ENCODE measurements around the gene UBA6. TPM values are rescaled to one million over a fixed set of nuclear protein-coding genes. Genes with fewer than 3 reads are reported as not detected.
A peak's percentile ranks its signal among the peaks of the same experiment; 100 is the strongest.

The UBA6 gene
- total RNA-seq, 2 donors from 2014 or later, result 56.0 to 130 TPM

GRCh38 chr4:67575232-67576058 lies 125.5 kb downstream of the UBA6 start:
- intact Hi-C loops (cut with DNase I), result no loop called here

DNA sequence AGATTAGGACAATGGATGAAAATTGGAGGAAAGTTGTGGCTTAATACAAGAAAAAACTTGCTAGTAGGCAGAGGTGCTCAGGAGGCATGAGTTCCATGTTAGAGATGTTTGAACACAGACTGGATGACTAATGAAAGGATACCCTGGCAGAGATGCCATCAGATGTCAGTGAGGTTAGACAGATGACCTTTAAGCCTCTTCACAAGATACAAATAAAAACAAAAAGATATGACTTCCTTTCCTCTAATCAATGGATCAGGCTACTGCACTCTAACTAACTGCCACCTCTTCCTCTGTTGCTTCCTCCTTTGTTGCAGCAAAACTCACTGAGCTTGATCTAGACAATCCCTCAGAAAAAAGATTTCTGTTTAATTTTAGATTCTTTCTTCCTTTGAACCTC lies 127.8 kb downstream of the UBA6 start:
- no peak for DNase-seq (ENCODE audit: low spot score)
- Histone ChIP-seq H3K27ac (no peak overlapping the region), H3K36me3 (no peaks in the 10 kb centered on the region), H3K9me3 (no peaks in the 10 kb centered on the region), H3K27me3 (replicated peaks; ENCODE audit: insufficient read depth) (no peaks in the 10 kb centered on the region), H3K4me1 (replicated peaks) (no peaks in the 10 kb centered on the region), H3K4me3 (no peak overlapping the region)
- intact Hi-C loops (cut with DNase I), result no loop called here
- TF ChIP-seq POLR2A (IDR thresholded peaks at IDR 0.05), result no peak
- TF ChIP-seq, protein P1, sequence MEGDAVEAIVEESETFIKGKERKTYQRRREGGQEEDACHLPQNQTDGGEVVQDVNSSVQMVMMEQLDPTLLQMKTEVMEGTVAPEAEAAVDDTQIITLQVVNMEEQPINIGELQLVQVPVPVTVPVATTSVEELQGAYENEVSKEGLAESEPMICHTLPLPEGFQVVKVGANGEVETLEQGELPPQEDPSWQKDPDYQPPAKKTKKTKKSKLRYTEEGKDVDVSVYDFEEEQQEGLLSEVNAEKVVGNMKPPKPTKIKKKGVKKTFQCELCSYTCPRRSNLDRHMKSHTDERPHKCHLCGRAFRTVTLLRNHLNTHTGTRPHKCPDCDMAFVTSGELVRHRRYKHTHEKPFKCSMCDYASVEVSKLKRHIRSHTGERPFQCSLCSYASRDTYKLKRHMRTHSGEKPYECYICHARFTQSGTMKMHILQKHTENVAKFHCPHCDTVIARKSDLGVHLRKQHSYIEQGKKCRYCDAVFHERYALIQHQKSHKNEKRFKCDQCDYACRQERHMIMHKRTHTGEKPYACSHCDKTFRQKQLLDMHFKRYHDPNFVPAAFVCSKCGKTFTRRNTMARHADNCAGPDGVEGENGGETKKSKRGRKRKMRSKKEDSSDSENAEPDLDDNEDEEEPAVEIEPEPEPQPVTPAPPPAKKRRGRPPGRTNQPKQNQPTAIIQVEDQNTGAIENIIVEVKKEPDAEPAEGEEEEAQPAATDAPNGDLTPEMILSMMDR (IDR thresholded peaks at IDR 0.05), result no peak
- TF ChIP-seq POLR2AphosphoS5 (IDR thresholded peaks at IDR 0.05), result no peak

More at GRCh38 chr4:67575232-67576058, 125.5 kb downstream of the UBA6 start:
- Histone ChIP-seq H3K4me3 (no peak overlapping the region), H3K4me1 (replicated peaks) (no peaks in the 10 kb centered on the region), H3K27me3 (replicated peaks; ENCODE audit: insufficient read depth) (no peaks in the 10 kb centered on the region), H3K27ac (peak overlapping the region in 1 of 2 donors; percentile 21), H3K36me3 (no peaks in the 10 kb centered on the region), H3K9me3 (no peaks in the 10 kb centered on the region)
- DNase-seq (ENCODE audit: low spot score), result no peak
- TF ChIP-seq, protein P1 (IDR thresholded peaks at IDR 0.05), result no peak
- TF ChIP-seq POLR2A (IDR thresholded peaks at IDR 0.05) (no peak), POLR2AphosphoS5 (IDR thresholded peaks at IDR 0.05) (no peak)
- 36% methylated on average over 13 of the region's 13 CpGs for WGBS

DNA sequence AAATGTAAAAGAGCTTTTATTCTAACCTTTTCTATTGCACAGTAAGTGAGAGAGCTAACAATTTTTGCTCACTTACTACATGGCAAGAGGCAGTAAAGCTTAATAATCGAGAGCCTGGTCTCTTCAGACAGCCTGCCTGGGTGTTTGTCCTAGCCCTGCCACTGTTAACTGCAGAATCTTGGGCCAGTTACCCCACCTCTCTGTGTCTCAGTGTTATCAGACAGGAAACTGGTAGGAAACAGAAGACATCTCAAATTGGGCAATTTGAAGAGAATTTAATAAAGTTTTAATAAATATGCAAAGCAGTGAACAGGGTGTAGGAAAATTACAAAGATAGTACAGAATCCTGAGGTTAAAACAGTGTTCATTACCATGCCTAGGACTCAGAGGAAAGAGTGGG lies 129.0 kb downstream of the UBA6 start:
- WGBS, result 17% methylated on average over 1 of the region's 1 CpG
- intact Hi-C loops (cut with DNase I), result no loop called here

DNA sequence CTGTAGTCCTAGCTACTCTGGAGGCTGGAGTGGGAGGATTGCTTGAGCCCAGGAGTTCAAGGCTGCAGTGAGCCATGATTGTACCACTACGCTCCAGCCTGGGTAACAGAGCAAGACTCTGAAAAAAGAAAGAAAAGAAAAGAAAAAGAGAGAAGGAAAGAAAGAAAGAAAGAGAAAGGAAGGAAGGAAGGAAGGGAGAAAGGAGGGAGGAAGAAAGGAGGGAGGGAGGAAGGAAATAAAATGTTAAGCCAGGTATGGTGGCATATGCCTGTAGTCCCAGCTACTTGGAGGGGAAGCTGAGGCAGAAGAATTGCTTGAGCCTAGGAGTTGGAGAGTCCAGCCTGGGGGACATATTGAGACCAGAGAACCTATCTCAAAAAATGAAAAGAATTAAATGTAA lies 130.4 kb downstream of the UBA6 start:
- Histone ChIP-seq H3K4me1 (replicated peaks) (no peaks in the 10 kb centered on the region), H3K27me3 (replicated peaks; ENCODE audit: insufficient read depth) (no peaks in the 10 kb centered on the region), H3K9me3 (no peaks in the 10 kb centered on the region), H3K27ac (no peak overlapping the region), H3K4me3 (no peak overlapping the region), H3K36me3 (no peaks in the 10 kb centered on the region)
- intact Hi-C loops (cut with DNase I), result no loop called here
- TF ChIP-seq POLR2A (IDR thresholded peaks at IDR 0.05) (no peak), POLR2AphosphoS5 (IDR thresholded peaks at IDR 0.05) (no peak)
- TF ChIP-seq, protein P1 (IDR thresholded peaks at IDR 0.05), result no peak
- DNase-seq (ENCODE audit: low spot score), result no peak
- WGBS, result 96% methylated on average over 1 of the region's 1 CpG

More for the DNA sequence above, 129.0 kb downstream of the UBA6 start:
- H3K9me3 ChIP-seq, result no peaks in the 10 kb centered on the region
- H3K36me3 ChIP-seq, result no peaks in the 10 kb centered on the region
- no peak overlapping the region for H3K27ac ChIP-seq
- H3K4me3 ChIP-seq, result no peak overlapping the region
- no peaks in the 10 kb centered on the region for H3K27me3 ChIP-seq (replicated peaks; ENCODE audit: insufficient read depth)
- H3K4me1 ChIP-seq (replicated peaks), result no peaks in the 10 kb centered on the region
- no peak for DNase-seq (ENCODE audit: low spot score)
- TF ChIP-seq, protein P1 (IDR thresholded peaks at IDR 0.05), result no peak
- TF ChIP-seq POLR2AphosphoS5 (IDR thresholded peaks at IDR 0.05) (no peak), POLR2A (IDR thresholded peaks at IDR 0.05) (no peak)

DNA sequence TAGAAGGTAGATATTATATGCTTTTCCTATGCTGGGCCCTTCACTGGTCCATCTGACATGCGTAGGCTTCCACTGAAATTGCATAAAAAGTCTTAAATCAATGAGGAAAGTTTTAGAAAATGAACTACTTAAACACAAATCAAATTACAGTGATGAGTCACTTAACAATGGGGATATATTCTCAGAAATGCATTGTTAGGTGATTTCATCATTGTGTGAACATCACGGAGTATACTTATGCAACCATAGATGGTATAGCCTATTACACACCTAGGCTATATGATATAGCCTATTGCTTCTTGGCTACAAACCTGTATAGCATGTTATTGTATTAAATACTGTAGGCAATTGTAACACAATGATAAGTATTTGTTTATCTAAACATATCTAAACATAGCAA lies 132.1 kb downstream of the UBA6 start:
- Histone ChIP-seq H3K27me3 (replicated peaks; ENCODE audit: insufficient read depth) (no peaks in the 10 kb centered on the region), H3K4me3 (no peak overlapping the region), H3K27ac (no peak overlapping the region), H3K4me1 (replicated peaks) (no peaks in the 10 kb centered on the region), H3K36me3 (no peaks in the 10 kb centered on the region), H3K9me3 (no peaks in the 10 kb centered on the region)
- DNase-seq (ENCODE audit: low spot score), result no peak
- WGBS, result 94% methylated on average over 2 of the region's 2 CpGs
- TF ChIP-seq POLR2A (IDR thresholded peaks at IDR 0.05), result no peak
- TF ChIP-seq, protein P1 (IDR thresholded peaks at IDR 0.05), result no peak
- TF ChIP-seq POLR2AphosphoS5 (IDR thresholded peaks at IDR 0.05), result no peak
- intact Hi-C loops (cut with DNase I), result no loop called here
